Measurements from ENCODE around the gene RHBDF1. TPM values are rescaled to one million over a fixed set of nuclear protein-coding genes. Genes with fewer than 3 reads are reported as not detected.
A peak's percentile ranks its signal among the peaks of the same experiment; 100 is the strongest.

RHBDF1 gene
- total RNA-seq, 1 donor from 2014 or later, result 27.4 TPM

GRCh38 chr16:75580-76501 lies 3.4 kb upstream of the RHBDF1 start:
- peak; percentile 85 for DNase-seq (ENCODE audit: low spot score)

DNA sequence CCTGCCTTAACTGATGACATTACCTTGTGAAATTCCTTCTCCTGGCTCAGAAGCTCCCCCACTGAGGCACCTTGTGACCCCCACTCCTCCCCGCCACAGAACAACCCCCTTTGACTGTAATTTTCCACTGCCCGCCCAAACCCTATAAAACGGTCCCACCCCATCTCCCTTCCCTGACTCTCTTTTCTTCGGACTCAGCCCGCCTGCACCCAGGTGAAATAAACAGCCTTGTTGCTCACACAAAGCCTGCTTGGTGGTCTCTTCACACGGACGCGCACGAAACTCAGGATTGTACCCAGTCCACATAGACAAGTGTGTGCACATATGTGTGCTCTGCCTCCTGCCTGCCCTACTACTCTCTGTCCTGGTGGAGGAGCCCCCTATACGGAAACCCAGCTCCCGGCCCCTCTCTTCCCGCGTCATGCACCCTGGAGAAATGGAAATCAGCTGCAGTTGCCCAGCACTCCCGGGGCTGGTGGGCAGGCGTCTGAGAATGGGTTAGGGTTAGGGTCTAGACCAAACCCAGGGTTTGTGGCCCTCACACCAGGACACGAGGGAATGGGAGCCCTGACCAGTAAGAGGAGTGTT lies 2.4 kb upstream of the RHBDF1 start:
- DNase-seq (ENCODE audit: low spot score), result no peak

- DNase-seq (ENCODE audit: low spot score), result peak; percentile 39
Measured at GRCh38 chr16:74051-74746, 1.8 kb upstream of the RHBDF1 start.

- DNase-seq (ENCODE audit: low spot score), result peak; percentile 91
Measured at GRCh38 chr16:71540-72401, 660 bp downstream of the RHBDF1 start.

DNA sequence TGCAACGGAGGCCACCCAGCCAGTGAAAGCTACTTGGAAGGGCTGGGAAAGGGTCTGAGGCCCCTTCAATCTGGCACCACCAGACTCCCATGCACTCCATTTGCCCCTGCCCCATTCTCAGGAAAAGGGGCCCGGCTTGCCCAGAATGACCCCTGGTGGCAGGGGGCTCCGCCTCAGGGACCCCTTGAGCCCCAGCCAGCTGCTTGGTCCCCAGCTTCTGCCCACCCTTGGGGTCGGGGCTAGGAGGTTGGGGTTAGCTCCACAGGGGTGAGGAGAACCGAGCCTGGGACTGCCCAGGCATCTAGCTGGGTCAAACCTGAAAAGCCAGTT lies 1.3 kb downstream of the RHBDF1 start:
- DNase-seq (ENCODE audit: low spot score), result no peak

DNA sequence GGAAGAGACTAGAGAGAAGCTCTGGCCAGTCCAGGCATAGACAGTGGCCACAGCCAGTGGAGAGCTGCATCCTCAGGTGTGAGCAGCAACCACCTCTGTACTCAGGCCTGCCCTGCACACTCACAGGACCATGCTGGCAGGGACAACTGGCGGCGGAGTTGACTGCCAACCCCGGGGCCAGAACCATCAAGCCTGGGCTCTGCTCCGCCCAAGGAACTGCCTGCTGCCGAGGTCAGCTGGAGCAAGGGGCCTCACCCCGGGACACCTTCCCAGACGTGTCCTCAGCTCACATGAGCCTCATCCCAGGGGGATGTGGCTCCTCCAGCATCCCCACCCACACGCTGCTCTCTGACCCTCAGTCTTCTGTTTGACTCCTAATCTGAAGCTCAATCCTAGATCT lies 3.2 kb downstream of the RHBDF1 start:
- no peak for DNase-seq (ENCODE audit: low spot score)

DNA sequence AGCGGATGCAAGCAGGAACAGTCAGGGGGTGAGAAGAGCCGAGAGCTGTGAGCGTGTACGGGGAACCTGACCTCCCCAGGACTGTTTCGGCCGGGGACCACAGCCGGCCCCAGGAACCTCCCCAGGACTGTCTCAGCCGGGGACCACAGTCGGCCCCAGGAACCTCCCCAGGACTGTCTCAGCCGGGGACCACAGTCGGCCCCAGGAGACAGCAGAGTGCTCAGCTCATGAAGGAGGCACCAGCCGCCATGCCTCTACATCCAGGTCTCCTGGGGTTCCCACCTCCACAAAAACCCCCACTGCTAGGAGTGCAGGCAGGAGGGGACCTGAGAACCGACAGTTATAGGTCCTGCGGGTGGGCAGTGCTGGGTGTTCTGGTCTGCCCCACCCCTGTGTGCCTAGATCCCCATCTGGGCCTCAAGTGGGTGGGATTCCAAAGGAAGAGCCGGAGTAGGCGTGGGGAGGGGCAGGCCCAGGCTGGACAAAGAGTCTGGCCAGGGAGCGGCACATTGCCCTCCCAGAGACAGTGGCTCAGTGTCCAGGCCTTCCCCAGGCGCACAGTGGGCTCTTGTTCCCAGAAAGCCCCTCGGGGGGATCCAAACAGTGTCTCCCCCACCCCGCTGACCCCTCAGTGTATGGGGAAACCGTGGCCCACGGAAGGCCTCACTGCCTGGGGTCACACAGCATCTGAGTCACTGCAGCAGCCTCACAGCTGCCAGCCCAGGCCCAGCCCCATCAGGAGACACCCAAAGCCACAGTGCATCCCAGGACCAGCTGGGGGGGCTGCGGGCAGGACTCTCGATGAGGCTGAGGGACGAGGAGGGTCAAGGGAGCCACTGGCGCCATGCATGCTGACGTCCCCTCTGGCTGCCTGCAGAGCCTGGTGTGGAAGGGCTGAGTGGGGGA lies 4.3 kb downstream of the RHBDF1 start:
- peak; percentile 65 for DNase-seq (ENCODE audit: low spot score)

DNA sequence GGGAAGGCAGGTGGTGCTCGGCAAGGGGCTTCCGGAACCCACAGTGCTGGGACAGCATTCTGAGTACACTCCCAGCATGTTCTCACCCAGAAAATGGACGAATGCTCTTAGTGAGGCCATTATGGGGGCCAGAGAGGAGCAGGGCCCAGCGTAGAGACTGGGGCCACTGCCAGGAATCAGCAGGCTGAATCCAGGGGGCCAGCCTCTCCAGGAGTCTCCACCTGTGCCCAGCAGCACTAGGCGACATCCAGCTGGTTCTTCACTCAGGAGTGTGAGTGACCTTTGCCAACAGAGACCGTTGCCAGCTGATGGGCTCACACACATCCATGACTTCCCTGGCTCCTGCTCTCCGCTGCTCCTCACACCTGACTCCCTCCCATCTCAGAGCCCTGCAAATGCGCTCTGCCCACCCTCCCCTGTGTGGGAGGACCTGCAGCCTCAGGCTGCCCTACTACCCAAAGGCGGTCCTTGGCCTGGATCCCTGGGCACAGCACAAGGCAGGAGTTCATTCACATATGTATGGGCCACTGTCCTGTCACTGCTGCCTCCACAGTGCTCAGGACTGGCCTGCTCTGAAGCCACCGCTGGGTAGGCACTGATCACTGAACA lies 5.1 kb downstream of the RHBDF1 start:
- no peak for DNase-seq (ENCODE audit: low spot score)

DNA sequence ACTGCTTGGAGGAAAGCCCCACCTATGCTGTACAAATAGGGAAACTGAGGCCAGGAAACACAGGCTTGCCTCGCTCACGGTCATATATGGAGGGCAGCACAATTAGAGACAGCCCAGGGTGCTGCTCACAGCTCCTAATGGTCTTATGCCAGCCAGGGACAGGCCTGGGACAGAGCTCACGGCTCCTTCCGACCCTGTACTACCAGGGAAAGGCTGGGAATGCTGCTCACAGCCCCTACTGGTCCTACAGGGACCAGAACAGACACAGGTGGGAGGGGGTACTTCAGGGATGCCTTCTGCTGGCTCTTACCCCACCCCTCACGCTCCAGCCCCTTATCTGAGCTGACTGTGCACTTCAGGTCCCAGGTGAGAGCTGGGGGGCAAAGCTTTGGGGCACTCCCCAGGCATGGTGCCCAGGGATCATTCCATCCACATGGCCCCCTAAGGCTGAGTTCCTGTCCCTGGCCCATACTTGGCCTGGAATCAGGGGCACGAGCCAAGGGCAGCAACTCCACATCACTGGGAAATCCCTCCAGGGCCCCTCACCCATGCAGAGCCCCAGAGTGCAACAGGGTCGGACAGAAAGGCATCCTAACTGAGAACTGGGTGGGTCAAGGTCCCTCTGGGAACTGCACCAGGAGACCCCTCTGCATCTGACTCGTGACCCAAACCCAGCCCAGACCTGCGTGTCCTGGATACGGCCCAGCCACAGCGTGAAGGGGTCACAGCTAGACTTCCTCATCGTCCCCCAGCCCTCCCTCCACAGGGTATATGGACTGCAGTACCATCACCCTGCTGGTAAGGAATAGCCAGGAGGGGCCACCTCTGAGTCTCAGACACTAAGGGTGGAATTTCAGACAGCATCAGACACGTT lies 5.9 kb downstream of the RHBDF1 start:
- DNase-seq (ENCODE audit: low spot score), result no peak

DNA sequence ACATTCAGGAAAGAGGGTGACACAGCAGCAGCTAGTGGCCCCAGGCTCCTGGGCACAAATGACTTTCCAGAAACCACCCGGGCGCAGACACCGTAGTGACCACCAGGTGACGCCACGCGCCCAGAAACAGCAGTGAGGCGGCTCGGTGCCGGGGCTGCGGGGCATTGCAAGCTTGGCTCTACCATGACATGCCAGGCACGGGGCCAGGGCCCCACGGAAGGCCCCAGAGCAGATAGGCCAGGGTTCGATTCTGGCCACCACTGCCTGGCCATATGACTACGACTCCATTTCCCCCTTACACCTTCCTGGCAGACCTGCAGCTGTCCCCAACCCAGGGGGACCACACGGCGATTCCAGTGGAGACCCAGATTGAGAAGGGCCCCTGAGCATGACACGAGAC lies 6.7 kb downstream of the RHBDF1 start:
- DNase-seq (ENCODE audit: low spot score), result peak; percentile 69

- no peak for DNase-seq (ENCODE audit: low spot score)
Measured at GRCh38 chr16:64914-65255, 7.5 kb downstream of the RHBDF1 start.

GRCh38 chr16:63998-64913 lies 8.2 kb downstream of the RHBDF1 start:
- DNase-seq (ENCODE audit: low spot score), result no peak

- DNase-seq (ENCODE audit: low spot score), result no peak
Measured at GRCh38 chr16:63466-63865, 9.0 kb downstream of the RHBDF1 start.

- no peak for DNase-seq (ENCODE audit: low spot score)
Measured at GRCh38 chr16:62968-63391, 9.5 kb downstream of the RHBDF1 start.

DNA sequence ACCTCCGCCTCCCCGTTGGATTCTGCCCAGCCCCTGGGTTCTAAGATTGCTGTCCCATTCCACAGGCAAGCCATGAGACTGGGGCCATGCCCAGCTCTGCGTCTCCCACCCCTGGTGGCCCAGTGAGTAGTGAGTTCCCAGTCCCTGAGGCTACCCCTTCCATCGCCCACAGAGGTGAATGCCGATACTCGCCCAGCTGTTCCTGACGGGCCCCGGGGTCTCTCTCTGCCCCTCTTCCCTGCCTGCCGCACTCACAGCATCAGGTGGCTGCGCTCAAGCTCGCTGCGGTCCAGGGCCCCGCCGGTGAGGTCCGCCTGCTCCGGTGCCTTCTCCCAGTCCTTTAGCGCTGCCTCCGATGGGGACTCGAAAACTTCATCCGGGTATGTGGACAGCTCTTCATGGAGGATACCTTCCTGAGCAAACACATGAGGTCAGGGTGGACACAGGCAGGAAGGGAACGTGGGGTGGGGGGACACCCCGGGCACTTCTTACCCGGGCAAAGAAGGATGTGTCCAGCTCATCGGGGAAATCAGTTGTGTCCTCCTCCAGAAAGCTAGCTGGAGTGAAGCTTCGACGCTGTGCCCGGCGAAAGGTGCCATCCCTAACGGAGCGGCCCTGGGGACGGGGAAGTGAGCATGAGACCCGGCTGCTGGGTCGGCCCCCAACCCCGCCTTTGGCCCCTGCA lies 10.0 kb downstream of the RHBDF1 start:
- no peak for DNase-seq (ENCODE audit: low spot score)

DNA sequence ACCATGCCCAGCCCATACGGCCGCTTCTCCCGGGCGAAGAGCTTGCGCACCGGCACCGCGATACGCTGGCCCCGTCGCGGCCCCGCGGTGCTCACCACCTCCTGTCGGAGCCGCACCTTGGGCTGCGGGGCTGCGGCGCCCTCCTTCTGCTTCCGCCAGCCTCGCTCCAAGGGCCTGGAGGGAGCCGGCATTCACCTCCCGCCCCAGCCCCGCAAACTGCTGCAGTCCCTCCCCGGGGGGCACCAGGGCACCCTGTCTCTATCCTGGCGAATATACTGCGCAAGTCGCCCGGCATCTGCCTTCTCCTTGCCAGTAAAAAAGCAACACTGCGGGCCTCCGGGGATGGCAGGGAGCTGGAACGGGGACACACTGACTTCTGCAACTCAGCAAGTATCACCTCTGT lies 10.6 kb downstream of the RHBDF1 start:
- no peak for DNase-seq (ENCODE audit: low spot score)
